Smooth muscle cell (in vitro differentiated cells): ENCODE data around the gene EXOC4. TPM values are rescaled to one million over a fixed set of nuclear protein-coding genes. Genes with fewer than 3 reads are reported as not detected.

Experiments
- DNase-seq: peaks from one replicate; lab custom pipeline; 2025; ENCODE audit not compliant: unreplicated experiment; lab: John Stamatoyannopoulos, UW
- H2AFZ ChIP-seq: fragments of 200-600 bp; sonication (generic); 2 replicates; pipeline ENCODE4 v1.6.0; 2016; ENCODE audit warnings: antibody characterized with exemption, low read depth, mild to moderate bottlenecking
- H3F3A ChIP-seq: fragments of 200-600 bp; sonication (generic); 2 replicates; pipeline ENCODE4 v1.6.0; 2017; ENCODE audit warnings: antibody characterized with exemption, low read depth
- H3K27ac ChIP-seq: fragments of 200-600 bp; sonication (generic); 2 replicates; pipeline ENCODE4 v1.5.1; 2016; ENCODE audit warnings: low read depth, mild to moderate bottlenecking
- H3K27me3 ChIP-seq: fragments of 200-600 bp; sonication (generic); 2 replicates; pipeline ENCODE4 v1.6.1; 2016; ENCODE audit warnings: low read depth, mild to moderate bottlenecking
- H3K36me3 ChIP-seq: fragments of 200-600 bp; sonication (generic); 2 replicates; pipeline ENCODE4 v1.5.1; 2016; ENCODE audit warnings: low read depth
- H3K4me1 ChIP-seq: fragments of 200-600 bp; sonication (generic); 2 replicates; pipeline ENCODE4 v1.5.1; 2016; ENCODE audit warnings: low read depth
- H3K4me2 ChIP-seq: fragments of 200-600 bp; sonication (generic); 2 replicates; pipeline ENCODE4 v1.6.0; 2016; ENCODE audit warnings: mild to moderate bottlenecking
- H3K4me3 ChIP-seq: fragments of 200-600 bp; sonication (generic); 2 replicates; pipeline ENCODE4 v1.5.1; 2016; ENCODE audit warnings: mild to moderate bottlenecking
- H3K79me2 ChIP-seq: fragments of 200-600 bp; sonication (generic); 2 replicates; pipeline ENCODE4 v1.6.0; 2016; ENCODE audit warnings: low read depth, mild to moderate bottlenecking
- H3K9ac ChIP-seq: fragments of 200-600 bp; sonication (generic); 2 replicates; pipeline ENCODE4 v1.6.0; 2016; ENCODE audit warnings: low read depth
- H3K9me3 ChIP-seq: fragments of 200-600 bp; sonication (generic); replicated peaks from 2 replicates; pipeline ENCODE4 v1.5.1; 2016; ENCODE audit warnings: low read depth
- H4K20me1 ChIP-seq: fragments of 200-600 bp; sonication (generic); 2 replicates; pipeline ENCODE4 v1.6.0; 2016; ENCODE audit warnings: low read depth
- WGBS: methylation state at CpG from one replicate; pipeline ENCODE4 v1.1.7; 2016; ENCODE audit warnings: low lambda C conversion rate; 5-methylcytosine and 5-hydroxymethylcytosine counted together
- polyA plus RNA-seq: library from polyadenylated mRNA; unstranded; fragments of >200 nt; fragmentation: Nextera tagmentation; extraction: Ambion mirVana; gene quantifications from 2 replicates; pipeline ENCODE4 v1.2.1, GENCODE V29; 2016
- total RNA-seq: library from RNA; depleted of rRNA; stranded (reverse); fragments of >200 nt; gene quantifications from 2 replicates; pipeline ENCODE4 v1.2.3, GENCODE V29; 2014
- TF ChIP-seq, protein P1 (sequence below): fragments of 200-600 bp; sonication (generic); IDR thresholded peaks from 2 replicates; pipeline ENCODE4 v1.5.1; 2017; ENCODE audit warnings: borderline replicate concordance, mild to moderate bottlenecking, antibody characterized with exemption; ENCODE audit not compliant: insufficient read depth, poor library complexity, severe bottlenecking

Gene EXOC4
- total and polyA plus RNA-seq, 2 experiments from 2014 or later, result 21.5 to 47.1 TPM

DNA sequence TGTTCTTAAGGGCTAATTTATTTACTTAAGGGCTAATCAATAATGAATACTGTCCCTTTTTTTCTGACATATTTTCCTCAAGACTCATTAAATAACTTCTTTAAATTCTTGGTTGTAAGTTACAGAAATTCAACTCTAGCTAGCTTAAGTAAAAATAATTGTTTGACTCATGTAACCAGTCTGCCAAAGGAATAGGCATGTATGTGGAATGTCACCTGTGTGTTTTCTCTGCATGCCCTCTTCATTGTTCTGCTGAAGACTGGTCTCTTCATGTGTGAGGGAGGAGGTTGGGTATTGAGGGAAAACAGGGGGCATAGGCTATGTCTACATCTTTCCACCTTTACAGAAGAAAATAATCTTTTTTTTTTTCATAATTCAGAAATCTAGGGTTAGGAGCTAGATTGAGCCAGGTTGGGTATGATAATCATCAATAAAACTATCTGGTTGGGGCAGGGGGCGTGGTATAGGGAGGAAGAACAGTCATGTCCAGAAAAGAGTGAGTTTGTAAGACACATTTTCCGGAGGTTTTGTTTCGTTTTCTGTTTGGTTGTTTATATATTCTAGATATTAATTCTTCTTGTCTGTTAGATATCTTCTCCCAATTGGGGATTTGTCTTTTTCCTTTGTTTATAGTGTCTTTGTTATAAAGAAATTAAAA, 37.9 kb downstream of the EXOC4 start:
- H3K4me1 ChIP-seq, result peaks cover 5% of the 10 kb centered on the region
- no peaks in the 10 kb centered on the region for H3K9me3 ChIP-seq
- H4K20me1 ChIP-seq, result peaks cover 6% of the 10 kb centered on the region
- H3K27me3 ChIP-seq, result no peaks in the 10 kb centered on the region
- H2AFZ ChIP-seq, result no peak overlapping the region
- H3F3A ChIP-seq, result no peaks in the 10 kb centered on the region
- WGBS, result 94% methylated on average over 3 of the region's 3 CpGs
- TF ChIP-seq, protein P1, sequence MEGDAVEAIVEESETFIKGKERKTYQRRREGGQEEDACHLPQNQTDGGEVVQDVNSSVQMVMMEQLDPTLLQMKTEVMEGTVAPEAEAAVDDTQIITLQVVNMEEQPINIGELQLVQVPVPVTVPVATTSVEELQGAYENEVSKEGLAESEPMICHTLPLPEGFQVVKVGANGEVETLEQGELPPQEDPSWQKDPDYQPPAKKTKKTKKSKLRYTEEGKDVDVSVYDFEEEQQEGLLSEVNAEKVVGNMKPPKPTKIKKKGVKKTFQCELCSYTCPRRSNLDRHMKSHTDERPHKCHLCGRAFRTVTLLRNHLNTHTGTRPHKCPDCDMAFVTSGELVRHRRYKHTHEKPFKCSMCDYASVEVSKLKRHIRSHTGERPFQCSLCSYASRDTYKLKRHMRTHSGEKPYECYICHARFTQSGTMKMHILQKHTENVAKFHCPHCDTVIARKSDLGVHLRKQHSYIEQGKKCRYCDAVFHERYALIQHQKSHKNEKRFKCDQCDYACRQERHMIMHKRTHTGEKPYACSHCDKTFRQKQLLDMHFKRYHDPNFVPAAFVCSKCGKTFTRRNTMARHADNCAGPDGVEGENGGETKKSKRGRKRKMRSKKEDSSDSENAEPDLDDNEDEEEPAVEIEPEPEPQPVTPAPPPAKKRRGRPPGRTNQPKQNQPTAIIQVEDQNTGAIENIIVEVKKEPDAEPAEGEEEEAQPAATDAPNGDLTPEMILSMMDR, result no peak
- no peak for DNase-seq
- H3K4me2 ChIP-seq, result no peak overlapping the region
- H3K4me3 ChIP-seq, result no peak overlapping the region
- H3K27ac ChIP-seq, result no peak overlapping the region
- H3K9ac ChIP-seq, result no peak overlapping the region
- H3K36me3 ChIP-seq, result peaks cover 4% of the 10 kb centered on the region
- peaks cover under 1% of the 10 kb centered on the region for H3K79me2 ChIP-seq

GRCh38 chr7:133292631-133293030, 39.8 kb downstream of the EXOC4 start:
- no peak for DNase-seq
- H3F3A ChIP-seq, result no peaks in the 10 kb centered on the region
- H3K79me2 ChIP-seq, result peaks cover 3% of the 10 kb centered on the region
- WGBS, result 100% methylated on average over 1 of the region's 1 CpG
- no peak overlapping the region for H3K27ac ChIP-seq
- H2AFZ ChIP-seq, result no peak overlapping the region
- no peaks in the 10 kb centered on the region for H3K27me3 ChIP-seq
- H3K4me2 ChIP-seq, result no peak overlapping the region
- peaks cover 5% of the 10 kb centered on the region for H3K4me1 ChIP-seq
- peaks cover 10% of the 10 kb centered on the region for H4K20me1 ChIP-seq
- TF ChIP-seq, protein P1, result no peak
- H3K36me3 ChIP-seq, result peaks cover 4% of the 10 kb centered on the region
- H3K9me3 ChIP-seq, result no peaks in the 10 kb centered on the region
- H3K4me3 ChIP-seq, result no peak overlapping the region
- no peak overlapping the region for H3K9ac ChIP-seq

DNA sequence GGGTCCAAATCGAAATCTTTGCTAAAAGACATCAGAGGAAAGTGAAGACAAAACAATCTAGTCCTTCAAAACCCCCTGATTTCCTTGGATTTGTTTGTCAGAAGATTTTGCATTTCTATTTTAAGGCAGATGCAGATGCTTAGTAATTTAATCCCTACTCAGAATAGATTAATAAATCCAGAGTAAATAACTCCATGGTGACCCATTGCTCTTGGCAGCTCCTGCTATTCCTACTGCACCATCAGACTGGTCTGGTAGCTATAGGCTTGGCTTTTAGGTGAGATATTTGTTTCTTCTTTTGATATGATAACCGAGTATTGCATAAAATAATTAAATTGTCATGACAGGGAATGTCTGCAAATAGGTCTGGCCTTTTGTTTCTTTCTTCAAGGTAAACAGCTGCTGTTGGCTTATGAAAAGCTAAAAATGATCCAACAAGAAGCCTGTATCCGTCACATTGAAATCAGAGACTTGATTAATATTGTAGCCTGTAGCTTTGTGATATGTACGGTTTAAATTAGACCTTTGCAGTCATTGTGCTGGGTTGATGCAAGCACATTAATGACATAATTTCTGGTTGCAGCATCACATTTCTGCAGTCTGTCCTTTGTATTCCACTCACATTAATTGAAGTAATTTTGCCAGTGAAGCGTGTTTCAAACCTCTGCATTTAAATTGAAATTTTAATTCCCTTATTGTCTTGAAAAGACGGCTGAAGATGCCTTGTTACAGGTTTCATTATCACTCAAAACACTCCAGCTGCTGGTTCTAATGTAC, 40.7 kb downstream of the EXOC4 start:
- Histone ChIP-seq H3K79me2 (peaks cover 3% of the 10 kb centered on the region), H3K4me2 (no peak overlapping the region), H3F3A (no peaks in the 10 kb centered on the region), H3K27ac (no peak overlapping the region), H3K27me3 (no peaks in the 10 kb centered on the region), H3K9me3 (no peaks in the 10 kb centered on the region), H4K20me1 (peaks cover 18% of the 10 kb centered on the region), H3K9ac (no peak overlapping the region), H3K4me1 (peaks cover 5% of the 10 kb centered on the region), H3K4me3 (no peak overlapping the region), H2AFZ (no peak overlapping the region), H3K36me3 (peaks cover 4% of the 10 kb centered on the region)
- no peak for DNase-seq
- TF ChIP-seq, protein P1, result no peak
- WGBS, result 96% methylated on average over 6 of the region's 6 CpGs

- DNase-seq, result no peak
- H3K27ac ChIP-seq, result no peak overlapping the region
- no peaks in the 10 kb centered on the region for H3K9me3 ChIP-seq
- H2AFZ ChIP-seq, result no peak overlapping the region
- H3K79me2 ChIP-seq, result peaks cover 3% of the 10 kb centered on the region
- H3K4me2 ChIP-seq, result no peak overlapping the region
- H3K4me1 ChIP-seq, result peaks cover 5% of the 10 kb centered on the region
- H3K36me3 ChIP-seq, result peaks cover 4% of the 10 kb centered on the region
- no peak overlapping the region for H3K9ac ChIP-seq
- H4K20me1 ChIP-seq, result peaks cover 18% of the 10 kb centered on the region
- no peaks in the 10 kb centered on the region for H3K27me3 ChIP-seq
- TF ChIP-seq, protein P1, result no peak
- no peaks in the 10 kb centered on the region for H3F3A ChIP-seq
- H3K4me3 ChIP-seq, result no peak overlapping the region
Observed at GRCh38 chr7:133294234-133294633, 41.4 kb downstream of the EXOC4 start.
